KMS-11 (cell line): ENCODE results near the gene ZNF516.

Experiments used
- H2AFZ ChIP-seq: fragments of 200-600 bp; sonication (generic); 2 replicates; pipeline ENCODE4 v1.6.1; 2016; ENCODE audit warnings: antibody characterized with exemption, mixed run types, low read depth
- H3K27ac ChIP-seq: fragments of 200-600 bp; sonication (generic); 2 replicates; pipeline ENCODE4 v1.6.1; 2016; ENCODE audit warnings: mild to moderate bottlenecking, mixed run types
- H3K27me3 ChIP-seq: fragments of 200-600 bp; sonication (generic); 2 replicates; pipeline ENCODE4 v1.6.1; 2017; ENCODE audit warnings: mild to moderate bottlenecking, low read depth, mixed run types, moderate library complexity; ENCODE audit not compliant: insufficient read depth
- H3K36me3 ChIP-seq: fragments of 200-600 bp; sonication (generic); 2 replicates; pipeline ENCODE4 v1.6.1; 2017; ENCODE audit warnings: mild to moderate bottlenecking, mixed run types; ENCODE audit not compliant: insufficient read depth
- H3K4me1 ChIP-seq: fragments of 200-600 bp; sonication (generic); 2 replicates; pipeline ENCODE4 v1.6.1; 2016; ENCODE audit warnings: mild to moderate bottlenecking, low read depth, mixed run types; ENCODE audit not compliant: poor library complexity, severe bottlenecking
- H3K4me2 ChIP-seq: fragments of 200-600 bp; sonication (generic); 2 replicates; pipeline ENCODE4 v1.7.0; 2016; ENCODE audit warnings: mild to moderate bottlenecking, mixed run types
- H3K4me3 ChIP-seq: fragments of 200-600 bp; sonication (generic); IDR thresholded peaks from 2 replicates; pipeline ENCODE4 v1.6.1; 2017; ENCODE audit warnings: low read depth, low read length, mixed read lengths; ENCODE audit not compliant: insufficient read depth
- H3K79me2 ChIP-seq: fragments of 200-600 bp; sonication (generic); 2 replicates; pipeline ENCODE4 v1.6.1; 2016; ENCODE audit warnings: low read depth, mixed run types; ENCODE audit not compliant: insufficient read depth
- H3K9ac ChIP-seq: fragments of 200-600 bp; sonication (generic); 2 replicates; pipeline ENCODE4 v1.6.1; 2016; ENCODE audit warnings: mild to moderate bottlenecking, mixed run types
- H4K20me1 ChIP-seq: fragments of 200-600 bp; sonication (generic); 2 replicates; pipeline ENCODE4 v1.6.1; 2016; ENCODE audit warnings: mild to moderate bottlenecking, mixed run types; ENCODE audit not compliant: insufficient read depth
- TF ChIP-seq, protein P1 (sequence below): fragments of 200-600 bp; sonication (generic); conservative IDR thresholded peaks from 2 replicates; pipeline ENCODE4 v1.6.1; 2017; ENCODE audit warnings: low read depth, mild to moderate bottlenecking, antibody characterized with exemption, low read length, moderate library complexity, mixed read lengths

The ZNF516 gene

GRCh38 chr18:76437910-76438309, 57.1 kb downstream of the ZNF516 start:
- no peak overlapping the region for H2AFZ ChIP-seq
- no peaks in the 10 kb centered on the region for H4K20me1 ChIP-seq
- H3K27ac ChIP-seq: no peak overlapping the region
- TF ChIP-seq, protein P1, sequence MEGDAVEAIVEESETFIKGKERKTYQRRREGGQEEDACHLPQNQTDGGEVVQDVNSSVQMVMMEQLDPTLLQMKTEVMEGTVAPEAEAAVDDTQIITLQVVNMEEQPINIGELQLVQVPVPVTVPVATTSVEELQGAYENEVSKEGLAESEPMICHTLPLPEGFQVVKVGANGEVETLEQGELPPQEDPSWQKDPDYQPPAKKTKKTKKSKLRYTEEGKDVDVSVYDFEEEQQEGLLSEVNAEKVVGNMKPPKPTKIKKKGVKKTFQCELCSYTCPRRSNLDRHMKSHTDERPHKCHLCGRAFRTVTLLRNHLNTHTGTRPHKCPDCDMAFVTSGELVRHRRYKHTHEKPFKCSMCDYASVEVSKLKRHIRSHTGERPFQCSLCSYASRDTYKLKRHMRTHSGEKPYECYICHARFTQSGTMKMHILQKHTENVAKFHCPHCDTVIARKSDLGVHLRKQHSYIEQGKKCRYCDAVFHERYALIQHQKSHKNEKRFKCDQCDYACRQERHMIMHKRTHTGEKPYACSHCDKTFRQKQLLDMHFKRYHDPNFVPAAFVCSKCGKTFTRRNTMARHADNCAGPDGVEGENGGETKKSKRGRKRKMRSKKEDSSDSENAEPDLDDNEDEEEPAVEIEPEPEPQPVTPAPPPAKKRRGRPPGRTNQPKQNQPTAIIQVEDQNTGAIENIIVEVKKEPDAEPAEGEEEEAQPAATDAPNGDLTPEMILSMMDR: no peak
- H3K36me3 ChIP-seq: no peaks in the 10 kb centered on the region; the same call in 1 of the 2 replicates
- no peak overlapping the region for H3K4me2 ChIP-seq
- H3K4me3 ChIP-seq: no peak overlapping the region
- no peaks in the 10 kb centered on the region for H3K27me3 ChIP-seq
- H3K9ac ChIP-seq: no peak overlapping the region
- H3K4me1 ChIP-seq: no peaks in the 10 kb centered on the region
- H3K79me2 ChIP-seq: peaks cover 30% of the 10 kb centered on the region; the same call in 1 of the 2 replicates

DNA sequence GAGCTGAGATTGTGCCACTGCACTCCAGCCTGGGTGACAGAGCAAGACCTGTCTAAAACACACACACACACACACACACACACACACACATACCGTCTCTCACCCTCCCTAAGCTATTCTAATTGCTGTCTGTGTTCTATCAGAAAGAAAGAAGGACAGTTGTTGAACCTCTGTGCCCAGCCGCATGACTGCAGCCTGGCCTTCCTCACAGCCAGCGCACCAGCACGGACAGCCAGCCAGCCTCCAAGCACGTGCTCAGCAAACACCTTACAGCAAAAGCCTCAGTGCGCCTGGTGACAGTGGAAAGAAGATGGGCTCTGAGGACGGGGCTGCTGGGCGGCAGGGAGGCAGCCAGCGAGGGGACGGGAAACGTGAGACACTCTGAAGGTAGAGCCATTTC, 58.0 kb downstream of the ZNF516 start:
- no peak overlapping the region for H3K4me3 ChIP-seq
- no peaks in the 10 kb centered on the region for H4K20me1 ChIP-seq
- no peak overlapping the region for H2AFZ ChIP-seq
- no peak overlapping the region for H3K9ac ChIP-seq
- no peaks in the 10 kb centered on the region for H3K4me1 ChIP-seq
- no peak overlapping the region for H3K4me2 ChIP-seq
- H3K27me3 ChIP-seq: no peaks in the 10 kb centered on the region
- no peak overlapping the region for H3K27ac ChIP-seq
- H3K36me3 ChIP-seq: no peaks in the 10 kb centered on the region; the same call in 1 of the 2 replicates
- TF ChIP-seq, protein P1: no peak
- peaks cover 35% of the 10 kb centered on the region; the same call in 1 of the 2 replicates for H3K79me2 ChIP-seq

DNA sequence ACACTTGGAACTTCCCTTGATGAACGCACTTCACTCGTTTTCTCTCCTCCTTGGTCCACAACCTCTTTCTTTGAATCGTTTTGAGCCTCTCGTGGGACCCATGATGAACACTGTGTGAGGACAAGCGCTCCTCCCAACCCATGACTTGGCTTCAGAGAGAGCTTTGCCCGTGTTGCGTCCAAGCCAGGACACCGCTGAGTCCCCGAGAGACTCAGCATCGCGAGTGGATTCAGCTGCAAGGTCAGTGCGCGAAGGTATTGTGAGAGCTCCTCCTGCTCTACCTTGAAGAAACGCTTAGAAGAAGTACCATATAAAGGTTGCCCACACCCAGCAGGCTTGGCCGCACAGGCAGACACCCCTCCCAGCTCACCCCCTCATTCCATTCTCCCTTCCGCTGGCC, 58.7 kb downstream of the ZNF516 start:
- H3K27me3 ChIP-seq: no peaks in the 10 kb centered on the region
- no peaks in the 10 kb centered on the region for H3K4me1 ChIP-seq
- TF ChIP-seq, protein P1: no peak
- no peak overlapping the region for H3K4me2 ChIP-seq
- H3K79me2 ChIP-seq: peaks cover 41% of the 10 kb centered on the region; the same call in 1 of the 2 replicates
- H3K27ac ChIP-seq: no peak overlapping the region
- H3K9ac ChIP-seq: no peak overlapping the region
- no peak overlapping the region for H3K4me3 ChIP-seq
- H2AFZ ChIP-seq: no peak overlapping the region
- H4K20me1 ChIP-seq: no peaks in the 10 kb centered on the region
- no peaks in the 10 kb centered on the region; the same call in 1 of the 2 replicates for H3K36me3 ChIP-seq

- H4K20me1 ChIP-seq: no peaks in the 10 kb centered on the region
- no peaks in the 10 kb centered on the region; the same call in 1 of the 2 replicates for H3K36me3 ChIP-seq
- no peak overlapping the region for H2AFZ ChIP-seq
- H3K4me1 ChIP-seq: no peaks in the 10 kb centered on the region
- H3K9ac ChIP-seq: no peak overlapping the region
- TF ChIP-seq, protein P1: no peak
- H3K27ac ChIP-seq: no peak overlapping the region
- peaks cover 44% of the 10 kb centered on the region; the same call in 1 of the 2 replicates for H3K79me2 ChIP-seq
- no peak overlapping the region for H3K4me2 ChIP-seq
- H3K4me3 ChIP-seq: no peak overlapping the region
- H3K27me3 ChIP-seq: no peaks in the 10 kb centered on the region
Measured at GRCh38 chr18:76435316-76435989, 59.6 kb downstream of the ZNF516 start.
